Activated T-helper 1 cell treated with Interleukin-2 at 50 U/mL for 16 hours (primary cell): ENCODE measurements around the gene SEMA3D.

Source experiments
- DNase-seq: peaks from one replicate; pipeline ENCODE4 v3.0.0-alpha.2; 2020; ENCODE audit warnings: low read depth

Gene SEMA3D

GRCh38 chr7:85078181-85078580, 108.7 kb downstream of the SEMA3D start:
- DNase-seq = no peak

- DNase-seq = no peak
Measured at GRCh38 chr7:85075864-85076263, 111.0 kb downstream of the SEMA3D start.

DNA sequence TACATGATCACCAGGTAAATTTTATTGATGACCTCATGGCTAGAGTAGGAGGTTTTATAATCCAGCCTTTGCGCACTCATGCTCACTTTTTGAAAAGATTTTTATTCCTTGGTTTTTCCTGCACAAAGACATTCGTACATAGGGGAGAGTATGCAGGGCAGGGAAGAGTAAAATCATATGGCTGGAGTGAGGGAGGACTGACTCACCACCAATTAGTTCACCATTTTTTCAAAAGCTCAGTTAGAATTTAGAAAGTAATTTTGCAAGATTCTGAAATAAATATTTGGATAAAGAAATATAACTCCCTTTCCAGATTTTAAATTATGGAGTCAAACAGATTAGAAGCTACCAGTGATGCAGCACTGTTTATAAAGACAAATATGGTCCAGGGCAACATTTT, 111.9 kb downstream of the SEMA3D start:
- DNase-seq = no peak

- DNase-seq = no peak
Measured at GRCh38 chr7:85074016-85074415, 112.8 kb downstream of the SEMA3D start.

GRCh38 chr7:85070967-85071628, 115.8 kb downstream of the SEMA3D start:
- DNase-seq = no peak

DNA sequence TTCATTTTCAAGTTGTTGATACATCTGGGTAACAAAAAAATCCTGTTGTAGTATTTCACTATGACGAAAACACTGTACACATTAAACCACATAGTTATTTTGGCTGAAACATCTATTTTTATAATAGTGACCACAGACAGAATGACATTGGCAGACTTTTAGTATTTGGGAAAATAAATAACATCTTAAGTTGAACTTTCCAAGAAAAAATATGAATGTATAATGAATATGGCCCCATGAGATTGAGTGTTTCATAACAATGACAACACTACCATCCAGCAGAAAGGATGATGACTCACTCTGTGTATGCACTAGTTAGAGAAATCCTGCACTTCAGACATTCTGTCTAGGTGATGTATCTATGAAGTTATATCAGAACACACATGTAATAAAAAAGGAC, 118.1 kb downstream of the SEMA3D start:
- DNase-seq = no peak

DNA sequence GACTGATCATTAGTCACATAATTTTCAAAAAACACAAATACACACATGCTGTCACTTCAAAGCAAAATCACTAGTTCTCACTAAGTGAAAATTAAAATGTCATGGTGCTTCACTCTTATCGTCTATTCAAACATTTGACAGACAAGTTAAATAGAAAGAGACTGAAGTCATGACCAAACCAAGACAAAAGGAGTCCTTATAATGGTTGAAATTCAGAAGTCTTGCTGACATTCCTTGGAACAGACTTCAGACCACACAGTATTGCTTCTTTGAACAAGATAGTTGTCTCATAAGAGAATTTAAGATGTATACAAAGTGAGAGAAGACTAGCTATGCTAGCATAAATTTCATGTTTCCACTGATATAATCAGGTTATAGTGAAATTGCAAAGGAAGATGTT, 119.5 kb downstream of the SEMA3D start:
- DNase-seq = no peak

- no peak for DNase-seq
Measured at GRCh38 chr7:85065888-85066485, 120.9 kb downstream of the SEMA3D start.

DNA sequence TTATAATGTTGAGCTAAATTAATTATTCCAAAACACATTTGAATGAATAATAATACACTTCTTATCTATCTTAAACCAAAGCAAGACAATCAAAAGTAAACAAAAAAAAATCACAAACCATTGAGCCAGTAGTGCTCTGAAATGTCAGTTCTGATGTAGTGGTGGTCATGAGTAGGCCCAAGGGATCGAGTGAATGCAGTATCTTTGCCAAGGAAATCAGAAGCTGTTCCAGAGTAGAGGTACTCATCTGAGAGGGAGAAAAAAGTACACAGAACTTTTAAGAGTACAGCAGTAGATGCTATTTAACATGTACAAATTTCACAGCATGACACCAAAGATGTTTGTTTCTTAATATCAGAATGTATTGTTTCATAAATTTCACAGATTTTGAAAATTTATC, 121.5 kb downstream of the SEMA3D start:
- no peak for DNase-seq

DNA sequence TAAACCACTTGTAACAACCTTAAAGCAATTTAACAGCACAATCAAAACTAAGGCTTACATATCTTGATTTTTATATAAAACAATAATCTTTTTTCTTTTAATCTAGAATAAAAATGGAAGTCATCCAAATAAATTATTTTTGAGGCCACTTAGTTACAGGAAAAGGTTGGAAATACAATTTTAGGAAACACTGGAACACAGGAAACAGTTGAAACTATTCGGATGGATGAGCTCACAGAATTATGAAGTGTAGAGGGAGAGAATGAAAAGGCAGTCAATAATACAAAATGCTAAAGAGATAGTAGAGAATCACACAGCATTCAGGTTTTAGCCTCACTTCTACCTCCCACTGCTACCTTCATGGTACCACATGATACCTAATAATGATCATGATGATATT, 124.2 kb downstream of the SEMA3D start:
- DNase-seq = no peak

DNA sequence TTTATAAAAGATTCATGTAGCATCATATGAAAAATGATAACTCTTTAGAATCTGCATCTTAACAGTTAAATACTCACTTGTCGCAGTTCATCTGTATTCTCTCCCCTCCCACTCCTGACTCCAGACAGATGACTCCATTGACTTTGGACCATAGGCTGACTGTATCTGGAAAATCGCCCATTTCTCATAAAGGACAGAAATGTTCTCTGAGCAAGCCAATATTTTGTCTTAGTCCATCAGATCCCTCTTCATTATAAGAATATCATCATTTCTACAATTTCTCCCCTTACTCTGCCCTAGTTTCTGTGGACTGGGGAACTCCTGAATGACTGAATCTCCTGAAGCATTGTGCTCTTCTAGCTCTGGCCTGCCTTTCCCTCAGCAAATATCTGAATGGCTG, 125.4 kb downstream of the SEMA3D start:
- no peak for DNase-seq

GRCh38 chr7:85060696-85061095, 126.2 kb downstream of the SEMA3D start:
- no peak for DNase-seq

- DNase-seq = no peak
Measured at GRCh38 chr7:85055906-85056305, 130.9 kb downstream of the SEMA3D start.

DNA sequence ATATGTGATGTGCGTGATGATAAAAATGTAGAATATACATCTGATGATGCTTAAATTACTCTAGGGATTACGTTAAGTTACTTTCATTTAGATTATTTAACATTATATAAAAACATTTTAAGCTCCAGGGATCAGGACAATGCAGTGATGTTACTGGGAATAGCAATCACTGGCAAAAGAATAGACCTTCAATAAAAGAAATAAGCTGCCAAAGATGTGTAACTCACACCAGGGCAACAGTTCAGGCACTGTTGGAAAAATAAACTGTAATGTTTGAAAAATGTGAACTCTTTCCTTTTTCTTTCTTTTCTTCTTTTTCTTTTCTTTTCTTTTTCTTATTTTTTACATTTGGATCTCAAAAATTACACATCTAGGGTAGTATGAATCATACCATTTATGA, 131.7 kb downstream of the SEMA3D start:
- no peak for DNase-seq

GRCh38 chr7:85054306-85054705, 132.6 kb downstream of the SEMA3D start:
- no peak for DNase-seq

DNA sequence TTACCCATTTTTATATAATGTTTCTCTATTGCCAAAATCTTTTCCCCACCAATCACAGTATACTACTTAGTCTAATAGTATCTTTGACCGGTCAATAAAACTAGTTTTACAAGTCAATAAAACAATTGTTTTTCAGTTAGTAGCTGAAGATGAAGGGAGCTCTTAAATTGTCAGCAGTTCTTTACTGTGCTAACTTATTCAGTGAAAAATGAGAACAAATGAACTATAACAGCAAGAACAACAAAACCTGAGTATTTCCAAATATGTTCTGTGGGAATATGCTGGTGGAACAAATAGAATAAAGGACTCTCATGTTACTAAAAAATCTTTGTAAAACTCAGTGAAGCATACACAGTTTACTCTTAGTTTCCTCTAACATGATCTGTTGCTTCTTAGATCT, 134.0 kb downstream of the SEMA3D start:
- DNase-seq = no peak

GRCh38 chr7:85052056-85052737, 134.7 kb downstream of the SEMA3D start:
- DNase-seq = no peak

GRCh38 chr7:85046534-85046933, 140.3 kb downstream of the SEMA3D start:
- no peak for DNase-seq

GRCh38 chr7:85041605-85042216, 145.1 kb downstream of the SEMA3D start:
- DNase-seq = no peak

DNA sequence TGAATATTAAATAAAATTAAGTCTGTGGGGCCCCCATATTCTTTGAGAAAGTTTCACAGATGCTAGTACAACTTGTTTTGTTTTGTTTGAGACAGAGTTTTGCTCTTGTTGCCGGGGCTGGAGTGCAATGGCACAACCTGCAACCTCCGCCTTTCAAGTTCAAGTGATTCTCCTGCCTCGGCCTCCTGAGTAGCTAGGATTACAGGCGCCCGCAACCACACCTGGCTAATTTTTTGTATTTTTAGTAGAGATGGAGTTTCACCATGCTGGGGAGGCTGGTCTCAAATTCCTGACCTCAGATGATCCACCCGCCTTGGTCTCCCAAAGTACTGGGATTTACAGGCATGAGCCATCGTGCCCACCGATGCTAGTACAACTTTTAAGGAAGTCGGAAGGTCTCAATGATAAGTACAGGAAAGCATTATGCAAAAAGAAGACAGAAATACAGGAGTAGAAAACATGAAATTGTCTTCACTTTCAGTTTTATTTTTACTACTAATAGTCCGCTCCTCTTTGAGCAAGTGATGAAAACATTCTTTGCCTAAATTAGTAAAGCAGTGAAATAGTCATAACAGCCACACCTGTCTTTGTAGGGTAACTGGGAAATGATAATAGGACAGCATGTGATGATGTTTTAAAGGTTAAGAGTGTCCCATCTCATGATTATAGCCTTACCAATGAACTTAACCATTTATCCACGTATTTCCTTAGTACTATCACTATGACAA, 147.5 kb downstream of the SEMA3D start:
- DNase-seq = no peak

GRCh38 chr7:85038466-85038865, 148.4 kb downstream of the SEMA3D start:
- no peak for DNase-seq

DNA sequence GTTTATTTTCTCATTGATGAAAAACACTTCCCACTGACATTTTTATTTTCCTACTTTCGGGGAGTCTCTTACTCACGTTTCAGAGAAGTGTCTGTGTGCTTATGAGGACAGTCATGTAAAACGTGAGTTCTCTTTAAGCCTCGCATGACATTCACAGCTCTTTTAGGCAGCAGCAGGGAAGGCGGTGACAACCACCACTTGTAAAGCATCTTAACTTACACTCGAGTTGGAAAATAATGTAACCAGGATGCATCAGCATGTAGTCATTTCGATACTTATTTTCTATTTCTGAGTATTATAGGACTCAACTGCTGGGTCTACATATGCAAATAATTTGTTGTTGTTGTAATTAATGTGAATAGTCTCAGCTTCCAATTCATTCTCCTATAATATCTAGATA, 153.6 kb downstream of the SEMA3D start:
- no peak for DNase-seq

DNA sequence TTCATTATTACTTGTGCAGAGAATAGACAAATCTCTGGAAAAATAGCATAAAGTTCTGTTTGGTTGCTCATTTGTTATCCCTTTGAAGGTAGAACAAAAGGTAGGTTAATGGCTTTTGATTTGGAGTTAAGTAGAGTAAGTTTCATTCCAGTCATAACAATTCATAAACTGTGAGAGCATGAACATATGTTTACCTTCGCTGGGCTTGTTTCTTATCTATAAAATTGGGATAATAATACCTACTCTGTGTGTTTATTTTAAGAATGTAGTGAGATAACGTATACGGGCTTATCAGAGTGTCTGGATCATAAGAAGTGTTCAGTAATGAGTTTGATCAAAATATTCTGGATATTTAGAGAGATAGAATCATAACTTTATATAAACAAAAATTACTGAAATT, 155.4 kb downstream of the SEMA3D start:
- DNase-seq = no peak
